HG03095 (cell line): ENCODE data around the gene EXOSC1.
"Not testable (repeated sequence)": the region's sequence is repeated elsewhere in the genome, so short reads cannot be mapped to it uniquely, and the experiment has no call there.

Experiments used
- ATAC-seq: cut with Tn5 transposase; IDR thresholded peaks from one replicate; pipeline ENCODE4 v1.9.1; 2021; ENCODE audit warnings: moderate library complexity; ENCODE audit not compliant: unreplicated experiment

The EXOSC1 gene

GRCh38 chr10:97411406-97411805 is 34.4 kb downstream of the EXOSC1 start:
- no peak for ATAC-seq

GRCh38 chr10:97408496-97408992 is 37.3 kb downstream of the EXOSC1 start:
- no peak for ATAC-seq

GRCh38 chr10:97407952-97408248 is 37.9 kb downstream of the EXOSC1 start:
- ATAC-seq: no peak

- peak; percentile 88 for ATAC-seq
Measured at GRCh38 chr10:97407211-97407951, 38.4 kb downstream of the EXOSC1 start.

- ATAC-seq: not testable (repeated sequence)
Measured at GRCh38 chr10:97406483-97406882, 39.3 kb downstream of the EXOSC1 start.

GRCh38 chr10:97406064-97406463 is 39.7 kb downstream of the EXOSC1 start:
- ATAC-seq: no peak

- no peak for ATAC-seq
Measured at GRCh38 chr10:97404044-97404443, 41.8 kb downstream of the EXOSC1 start.

- no peak for ATAC-seq
Measured at GRCh38 chr10:97401455-97401919, 44.3 kb downstream of the EXOSC1 start.

- peak; percentile 96 for ATAC-seq
Measured at GRCh38 chr10:97400665-97401454, 44.9 kb downstream of the EXOSC1 start, which contains the start of gene RRP12. Gene RRP12 (minus strand): TSS chr10:97401340. CDS start chr10:97401231, 109 bp downstream.

GRCh38 chr10:97399843-97400545 is 45.8 kb downstream of the EXOSC1 start:
- no peak for ATAC-seq

GRCh38 chr10:97396056-97396455 is 49.8 kb downstream of the EXOSC1 start:
- ATAC-seq: no peak

GRCh38 chr10:97393034-97393573 is 52.7 kb downstream of the EXOSC1 start:
- ATAC-seq: no peak

GRCh38 chr10:97390091-97390490 is 55.7 kb downstream of the EXOSC1 start:
- no peak for ATAC-seq

GRCh38 chr10:97388152-97388551 is 57.7 kb downstream of the EXOSC1 start:
- no peak for ATAC-seq
